H1 (cell line): Measurements from ENCODE around the gene A4GALT. TPM values are rescaled to one million over a fixed set of nuclear protein-coding genes. Genes with fewer than 3 reads are reported as not detected.

ENCODE experiments used
- CTCF ChIA-PET: fragments of 300-600 bp; sonication (Branson Sonifier 250); formaldehyde crosslinking; loops from one replicate; lab custom pipeline; 2021; ENCODE audit not compliant: partially characterized antibody; lab: Charles Lee
- POLR2A ChIA-PET: fragments of 300-600 bp; sonication (Branson Sonifier 250); formaldehyde crosslinking; loops from one replicate; lab custom pipeline; 2021; ENCODE audit warnings: inconsistent platforms; ENCODE audit not compliant: partially characterized antibody; lab: Charles Lee
- DNase-seq, 2 experiments: peaks; one replicate each; pipeline versions ENCODE4 v3.0.0 to v3.0.0-alpha.2; 2010 to 2022; ENCODE audit warnings: low spot score in 2 of 2, low read depth in 1 of 2, mixed read lengths in 1 of 2
- FAIRE-seq: peaks from 2 replicates; lab custom pipeline; 2011; peaks lifted over from hg19 to GRCh38; lab: Jason Lieb, UNC
- H2AFZ ChIP-seq: 2 replicates; pipeline ENCODE4 v1.8.1; 2012; ENCODE audit warnings: low read length, inconsistent platforms
- H2AK5ac ChIP-seq: 2 replicates; pipeline ENCODE4 v1.6.1; 2013; ENCODE audit warnings: low read depth, low read length
- H2BK120ac ChIP-seq: replicated peaks from 2 replicates; pipeline ENCODE3; 2013; ENCODE audit warnings: low read depth, low read length, inconsistent platforms
- H2BK12ac ChIP-seq: 2 replicates; pipeline ENCODE4 v1.6.1; 2013; ENCODE audit warnings: low read depth, low read length
- H2BK15ac ChIP-seq: 2 replicates; pipeline ENCODE4 v1.6.1; 2013; ENCODE audit warnings: low read length
- H2BK20ac ChIP-seq: 2 replicates; pipeline ENCODE4 v1.6.1; 2013; ENCODE audit warnings: low read length
- H2BK5ac ChIP-seq: 2 replicates; pipeline ENCODE4 v1.6.1; 2013; ENCODE audit warnings: low read depth, low read length
- H3K14ac ChIP-seq: 2 replicates; pipeline ENCODE4 v1.6.1; 2013; ENCODE audit warnings: inconsistent platforms; ENCODE audit not compliant: insufficient read length
- H3K18ac ChIP-seq: 2 replicates; pipeline ENCODE4 v1.6.1; 2013; ENCODE audit warnings: low read length; ENCODE audit errors: extremely low read depth
- H3K23ac ChIP-seq: 2 replicates; pipeline ENCODE4 v1.6.1; 2013; ENCODE audit warnings: inconsistent platforms; ENCODE audit not compliant: insufficient read length
- H3K23me2 ChIP-seq: 2 replicates; pipeline ENCODE4 v1.6.1; 2013; ENCODE audit warnings: low read depth, low read length
- H3K27ac ChIP-seq: 2 replicates; pipeline ENCODE4 v1.6.1; 2011; ENCODE audit warnings: low read depth, low read length, inconsistent platforms
- H3K27me3 ChIP-seq, 4 experiments: replicated peaks in 1 of 4; 1 replicate in 1 of 4; 2 replicates in 3 of 4; pipeline versions ENCODE4 v1.6.1 to v1.8.1; 2011 to 2013; ENCODE audit warnings: low read length in 3 of 4, mild to moderate bottlenecking in 3 of 4, inconsistent platforms in 2 of 4, mixed read lengths in 2 of 4, moderate library complexity in 1 of 4; ENCODE audit not compliant: control insufficient read depth in 3 of 4, insufficient read depth in 3 of 4; ENCODE audit errors: extremely low read depth in 1 of 4
- H3K36me3 ChIP-seq, 4 experiments: 2 replicates each; pipeline versions ENCODE4 v1.6.1 to v1.8.1; 2011 to 2013; ENCODE audit warnings: mild to moderate bottlenecking in 4 of 4, low read length in 3 of 4, moderate library complexity in 2 of 4, control low read depth in 1 of 4, inconsistent platforms in 1 of 4; ENCODE audit not compliant: insufficient read depth in 4 of 4, control insufficient read depth in 2 of 4
- H3K4ac ChIP-seq: replicated peaks from 2 replicates; pipeline ENCODE3; 2013; ENCODE audit warnings: low read length, low read depth, mixed read lengths, inconsistent platforms; ENCODE audit not compliant: insufficient read length
- H3K4me1 ChIP-seq, 4 experiments: replicated peaks in 1 of 4; 1 replicate in 1 of 4; 2 replicates in 3 of 4; pipeline versions ENCODE4 v1.6.1 to v1.8.1; 2011 to 2013; ENCODE audit warnings: low read length in 3 of 4, inconsistent platforms in 2 of 4, mixed read lengths in 1 of 4; ENCODE audit not compliant: insufficient read depth in 4 of 4, control insufficient read depth in 3 of 4
- H3K4me2 ChIP-seq, 2 experiments: 2 replicates each; pipeline versions ENCODE4 v1.6.1 to v1.8.1; 2011 to 2013; ENCODE audit warnings: low read depth in 2 of 2, low read length in 2 of 2, control low read depth in 1 of 2, inconsistent platforms in 1 of 2, mild to moderate bottlenecking in 1 of 2; ENCODE audit not compliant: insufficient read depth in 1 of 2
- H3K4me3 ChIP-seq, 4 experiments: fragments of 200-600, 300-600 bp in 1 of 4; sonication (generic), shearing (Covaris generic), sonication (Bioruptor Twin) in 1 of 4; 2 replicates each; pipeline versions ENCODE4 v1.5.1 to v1.8.1; 2011 to 2016; ENCODE audit warnings: low read length in 4 of 4, low read depth in 3 of 4, control low read depth in 2 of 4, inconsistent platforms in 2 of 4, mild to moderate bottlenecking in 2 of 4, mixed read lengths in 1 of 4, moderate library complexity in 1 of 4; ENCODE audit not compliant: insufficient read depth in 2 of 4; ENCODE audit errors: extremely low read depth in 1 of 4
- H3K56ac ChIP-seq: replicated peaks from 2 replicates; pipeline ENCODE3; 2013; ENCODE audit warnings: low read depth, mild to moderate bottlenecking, mixed read lengths, low read length, inconsistent platforms; ENCODE audit not compliant: insufficient read length
- H3K79me1 ChIP-seq: 2 replicates; pipeline ENCODE4 v1.6.1; 2013; ENCODE audit warnings: low read depth, low read length, control low read depth
- H3K79me2 ChIP-seq, 2 experiments: 2 replicates each; pipeline versions ENCODE4 v1.6.1 to v1.8.1; 2012 to 2013; ENCODE audit warnings: low read length in 2 of 2, mild to moderate bottlenecking in 2 of 2, inconsistent platforms in 1 of 2; ENCODE audit not compliant: insufficient read depth in 2 of 2, control insufficient read depth in 1 of 2
- H3K9ac ChIP-seq, 4 experiments: replicated peaks in 1 of 4; 1 replicate in 1 of 4; 2 replicates in 3 of 4; pipeline versions ENCODE4 v1.6.1 to v1.8.1; 2011 to 2013; ENCODE audit warnings: low read depth in 3 of 4, low read length in 3 of 4, control low read depth in 2 of 4, mild to moderate bottlenecking in 2 of 4, moderate library complexity in 2 of 4, inconsistent platforms in 1 of 4; ENCODE audit errors: extremely low read depth in 1 of 4
- H3K9me3 ChIP-seq, 2 experiments: 2 replicates each; pipeline versions ENCODE4 v1.6.1 to v1.8.1; 2012 to 2013; ENCODE audit warnings: mild to moderate bottlenecking in 2 of 2, moderate library complexity in 2 of 2, control low read depth in 1 of 2, inconsistent platforms in 1 of 2, low read depth in 1 of 2, low read length in 1 of 2, mixed read lengths in 1 of 2; ENCODE audit not compliant: insufficient read depth in 2 of 2
- H4K20me1 ChIP-seq, 2 experiments: replicated peaks in 1 of 2; 2 replicates each; pipeline versions ENCODE3 to v1.8.1; 2011 to 2013; ENCODE audit warnings: inconsistent platforms in 2 of 2, low read length in 2 of 2, mild to moderate bottlenecking in 1 of 2; ENCODE audit not compliant: insufficient read depth in 2 of 2, control insufficient read depth in 1 of 2
- H4K5ac ChIP-seq: 2 replicates; pipeline ENCODE4 v1.6.1; 2013; ENCODE audit warnings: low read length, low read depth, mixed read lengths, inconsistent platforms; ENCODE audit not compliant: insufficient read length
- H4K8ac ChIP-seq: 2 replicates; pipeline ENCODE4 v1.8.0; 2013; ENCODE audit warnings: mild to moderate bottlenecking, moderate library complexity, low read length, inconsistent platforms; ENCODE audit not compliant: insufficient read depth; ENCODE audit errors: extremely low read depth
- H4K91ac ChIP-seq: replicated peaks from 2 replicates; pipeline ENCODE3; 2013; ENCODE audit warnings: low read length, mixed read lengths, inconsistent platforms; ENCODE audit not compliant: insufficient read length
- RAD21 ChIP-seq, 2 experiments: IDR thresholded peaks in 1 of 2; conservative IDR thresholded peaks in 1 of 2; 2 replicates each; pipeline ENCODE4 v1.6.1; 2011; ENCODE audit warnings: low read depth in 2 of 2, low read length in 2 of 2, improper control_type of control experiment in 1 of 2, inconsistent platforms in 1 of 2, mild to moderate bottlenecking in 1 of 2, moderate library complexity in 1 of 2
- SP1 ChIP-seq: IDR thresholded peaks from 2 replicates; pipeline ENCODE4 v1.6.1; 2011; ENCODE audit warnings: low read depth, low read length
- SRF ChIP-seq: IDR thresholded peaks from 2 replicates; pipeline ENCODE4 v1.6.1; 2011; ENCODE audit warnings: mild to moderate bottlenecking, low read depth, low read length, moderate library complexity
- WGBS, 2 experiments: shearing (Covaris generic) in 1 of 2; methylation state at CpG; one replicate each; pipeline versions ENCODE4 v1.1.6 to v1.1.7; 2013 to 2015; ENCODE audit warnings: low lambda C conversion rate in 2 of 2, mixed read lengths in 2 of 2, inconsistent platforms in 1 of 2, low coverage in 1 of 2, missing lambda C conversion rate in 1 of 2; ENCODE audit not compliant: insufficient replicate concordance in 2 of 2, insufficient coverage in 1 of 2, insufficient read length in 1 of 2; ENCODE audit errors: extremely low coverage in 1 of 2, missing lambda C conversion rate in 1 of 2; 5-methylcytosine and 5-hydroxymethylcytosine counted together
- polyA plus RNA-seq, 7 experiments: library from polyadenylated mRNA; depleted of rRNA in 3 of 7; stranded (reverse) in 5 of 7; unstranded in 2 of 7; fragments of >200 nt in 5 of 7; fragments of 200-250 nt in 2 of 7; gene quantifications; 1 replicate in 5 of 7; 2 replicates in 1 of 7; 4 replicates in 1 of 7; pipeline versions ENCODE4 v1.2.1 to v1.2.3, GENCODE V29; 2011 to 2013; ENCODE audit warnings: missing spikeins in 2 of 7, mixed read lengths in 2 of 7
- total RNA-seq: library from RNA; stranded (reverse); fragmentation: NEBNext Ultra II Directional; extraction: Animal tissue kit (Norgen Biotek cat#: 25700); gene quantifications from 2 replicates; pipeline ENCODE4 v1.2.1, GENCODE V29; 2021

The A4GALT gene
- total and polyA plus RNA-seq, 2 of the 8 experiments (the other 6 are each of a cell fraction or from before 2014, with no cell fraction given), result 7.2 to 13.8 TPM

DNA sequence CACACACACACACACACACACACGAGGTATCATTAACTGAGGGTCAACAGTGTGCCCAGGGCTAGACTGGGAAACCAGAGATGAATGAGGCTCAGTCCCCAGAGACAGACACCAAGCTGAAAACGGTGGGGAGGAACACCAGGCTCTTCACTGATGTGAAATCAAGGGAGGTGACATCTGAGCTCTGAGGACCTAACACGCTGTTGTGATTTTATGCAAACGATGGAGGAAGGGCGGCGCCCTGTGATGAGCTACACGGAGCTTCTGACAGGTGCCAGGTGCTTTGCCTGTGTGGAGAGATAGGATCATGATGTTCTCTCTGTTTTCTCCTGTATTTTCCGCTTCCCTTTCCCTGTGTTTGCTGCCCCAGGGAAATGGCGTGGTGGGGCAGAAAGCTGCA, 65.0 kb downstream of the A4GALT start:
- no peak overlapping the region for H2BK5ac ChIP-seq
- no peak overlapping the region for H3K9ac ChIP-seq
- no peak overlapping the region for H3K27ac ChIP-seq
- H3K36me3 ChIP-seq, result no peaks in the 10 kb centered on the region
- H2BK12ac ChIP-seq, result no peak overlapping the region
- H3K23ac ChIP-seq, result no peak overlapping the region
- WGBS, 2 experiments, result 78% methylated on average over 9 of the region's 9 CpGs; no CpG with 5 or more reads in 1 of the 2 experiments
- POLR2A ChIA-PET, result interaction anchor here (0.6 to 9.4 kb wide), 6 partner anchors 13 to 836 kb away, joined by 3 to 74 read pairs (median 3); partner anchors contain the start of gene POLDIP3
- no peaks in the 10 kb centered on the region; the same call in 1 of the 2 replicates for H3K79me1 ChIP-seq
- no peak overlapping the region for H3K14ac ChIP-seq
- no peak overlapping the region for H3K4me2 ChIP-seq
- H4K91ac ChIP-seq, result no peak overlapping the region
- H3K56ac ChIP-seq, result no peak overlapping the region
- H4K5ac ChIP-seq, result no peak overlapping the region
- CTCF ChIA-PET, result interaction anchor here (0.6 to 3.9 kb wide), 6 partner anchors 11 to 1412 kb away, joined by 3 to 22 read pairs (median 4); no protein-coding TSS in a partner anchor
- no peak overlapping the region for H3K4ac ChIP-seq
- no peak overlapping the region for H4K8ac ChIP-seq
- H3K79me2 ChIP-seq, result no peaks in the 10 kb centered on the region
- no peak overlapping the region for H3K18ac ChIP-seq
- no peak overlapping the region for H2BK120ac ChIP-seq
- no peak for TF ChIP-seq RAD21 (IDR thresholded peaks at IDR 0.05 in 1 of 2, conservative IDR thresholded peaks at IDR 0.05 in 1 of 2; ENCODE audit: low read depth in 2 of 2, low read length in 2 of 2)
- no peak for TF ChIP-seq SRF
- TF ChIP-seq SP1, result no peak
- no peaks in the 10 kb centered on the region for H4K20me1 ChIP-seq
- H2AK5ac ChIP-seq, result no peak overlapping the region
- no peaks in the 10 kb centered on the region for H3K4me1 ChIP-seq
- H3K23me2 ChIP-seq, result no peaks in the 10 kb centered on the region; the same call in 1 of the 2 replicates
- FAIRE-seq (no peak), DNase-seq (no peak)
- H3K9me3 ChIP-seq, result no peaks in the 10 kb centered on the region
- H2BK15ac ChIP-seq, result no peak overlapping the region
- no peak overlapping the region for H3K4me3 ChIP-seq
- H2AFZ ChIP-seq, result no peak overlapping the region
- H3K27me3 ChIP-seq, result no peaks in the 10 kb centered on the region
- H2BK20ac ChIP-seq, result no peak overlapping the region
